Peyer's patch (tissue), 4 donors: Measurements from ENCODE around the gene FLT3.

Source experiments
- CTCF ChIP-seq, 6 experiments: fragments of 450-650 bp in 4 of 6; fragments of 200-600 bp in 2 of 6; sonication (generic) in 1 of 6; IDR thresholded peaks; one replicate each; pipeline ENCODE4 v1.5.1; 2017 to 2019; ENCODE audit warnings: antibody characterized with exemption in 6 of 6, mild to moderate bottlenecking in 3 of 6, moderate library complexity in 1 of 6
- POLR2A ChIP-seq, 2 donors: fragments of 450-650 bp; IDR thresholded peaks; one replicate each; pipeline ENCODE4 v1.5.1; 2017; ENCODE audit warnings: antibody characterized with exemption in 2 of 2, mild to moderate bottlenecking in 2 of 2, moderate library complexity in 2 of 2

DNA sequence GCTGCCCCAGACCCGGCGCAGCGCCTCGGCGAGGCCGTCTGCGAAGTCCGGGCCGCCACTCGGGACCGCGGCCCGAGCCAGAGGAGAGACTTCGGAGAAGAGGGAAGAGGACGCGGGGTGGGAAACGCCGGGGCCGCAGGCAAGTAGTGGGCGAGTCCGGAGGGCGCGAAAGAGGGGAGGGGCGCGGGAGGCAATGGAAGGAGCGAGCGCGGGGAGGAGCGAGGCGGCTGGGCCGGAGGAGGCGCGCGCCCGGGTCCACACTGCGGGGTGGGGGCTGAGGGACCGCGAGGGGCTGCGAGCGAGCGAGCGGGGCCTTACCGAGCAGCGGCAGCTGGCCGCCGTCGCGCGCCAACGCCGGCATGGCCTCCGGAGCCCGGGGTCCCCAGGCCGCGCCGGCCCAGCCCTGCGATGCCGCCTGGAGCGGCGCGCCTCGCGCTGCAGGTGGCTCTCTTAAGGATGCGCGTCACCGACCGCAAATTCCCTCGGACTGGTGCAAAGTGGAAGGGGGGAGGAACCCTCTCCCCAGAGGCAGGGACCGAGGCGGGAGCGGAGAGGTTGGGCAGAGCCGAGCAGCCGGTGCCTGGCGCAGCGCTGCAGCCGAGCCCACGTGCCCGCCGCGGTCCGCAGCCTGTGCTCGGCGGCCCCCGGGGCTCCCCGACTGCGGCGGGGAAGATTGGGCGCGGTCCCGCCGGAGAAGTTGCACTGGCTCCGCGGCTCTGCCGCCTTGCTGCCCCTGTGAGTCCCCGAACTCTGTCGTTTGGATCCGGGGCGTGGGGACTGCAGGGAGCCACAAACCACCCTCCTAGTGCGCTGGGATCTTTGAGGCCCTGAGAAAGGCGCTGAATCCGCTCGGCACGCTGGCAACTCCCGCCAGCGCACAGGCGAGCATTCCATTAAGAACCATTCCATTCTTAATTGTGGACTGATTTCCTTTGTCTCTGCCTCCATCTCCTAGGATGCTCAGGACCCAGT, at the start of gene FLT3:
- TF ChIP-seq CTCF (IDR thresholded peaks at IDR 0.05) (no peak), POLR2A (IDR thresholded peaks at IDR 0.05) (no peak)
